Measurements from ENCODE around the gene PPIL3.

PPIL3 gene

DNA sequence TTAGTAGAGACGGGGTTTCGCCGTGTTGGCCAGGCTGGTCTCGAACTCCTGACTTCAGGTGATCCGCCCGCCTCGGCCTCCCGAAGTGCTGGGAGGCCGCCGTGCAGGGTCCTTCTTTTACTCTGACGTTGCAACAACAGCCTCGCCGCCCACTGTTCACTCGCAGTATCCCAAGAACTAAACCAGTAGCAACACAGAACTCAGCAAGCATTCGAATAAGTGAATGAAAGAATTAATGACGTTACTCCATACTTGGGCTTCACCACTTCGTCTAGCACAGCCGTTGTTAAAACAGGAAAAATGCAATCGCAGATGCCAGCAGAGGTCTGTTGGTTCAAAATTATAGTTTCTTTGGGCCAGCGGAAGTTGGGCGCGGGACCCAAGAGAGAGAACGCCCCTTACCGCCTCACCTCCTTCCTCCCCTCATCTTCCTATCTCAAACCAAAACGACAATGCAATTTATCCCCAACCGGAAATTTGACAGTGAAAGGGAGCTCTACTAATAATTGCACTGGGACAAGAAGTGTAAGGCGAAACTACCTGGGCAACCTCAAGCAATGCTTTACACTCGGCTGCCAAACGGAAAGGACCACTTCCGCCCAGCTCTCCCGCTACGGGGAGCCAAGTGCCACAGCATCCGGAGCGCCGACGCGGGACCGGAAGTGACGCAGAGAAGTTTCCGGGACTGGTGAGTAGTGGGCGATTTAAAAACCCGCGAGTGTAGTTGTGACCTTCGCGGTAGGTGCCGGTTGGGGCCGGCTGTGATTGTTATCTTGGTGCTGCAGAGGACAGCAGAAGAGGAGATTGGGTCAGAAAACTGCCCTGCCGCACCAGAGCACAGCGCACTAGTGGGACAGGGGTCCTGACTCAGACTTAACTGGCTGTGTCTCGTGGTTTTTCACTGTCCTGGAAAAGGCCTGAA is at the start of gene PPIL3, which contains the start of gene NIF3L1:
Gene PPIL3 (minus strand): TSS at position 374 of the 922 bp plus-strand sequence. CDS start 1,462 bp downstream, outside the sequence.
Gene NIF3L1 (plus strand): TSS at position 668 of the 922 bp plus-strand sequence. CDS start 2,573 bp downstream, outside the sequence.
- TF ChIP-seq, protein P1, sequence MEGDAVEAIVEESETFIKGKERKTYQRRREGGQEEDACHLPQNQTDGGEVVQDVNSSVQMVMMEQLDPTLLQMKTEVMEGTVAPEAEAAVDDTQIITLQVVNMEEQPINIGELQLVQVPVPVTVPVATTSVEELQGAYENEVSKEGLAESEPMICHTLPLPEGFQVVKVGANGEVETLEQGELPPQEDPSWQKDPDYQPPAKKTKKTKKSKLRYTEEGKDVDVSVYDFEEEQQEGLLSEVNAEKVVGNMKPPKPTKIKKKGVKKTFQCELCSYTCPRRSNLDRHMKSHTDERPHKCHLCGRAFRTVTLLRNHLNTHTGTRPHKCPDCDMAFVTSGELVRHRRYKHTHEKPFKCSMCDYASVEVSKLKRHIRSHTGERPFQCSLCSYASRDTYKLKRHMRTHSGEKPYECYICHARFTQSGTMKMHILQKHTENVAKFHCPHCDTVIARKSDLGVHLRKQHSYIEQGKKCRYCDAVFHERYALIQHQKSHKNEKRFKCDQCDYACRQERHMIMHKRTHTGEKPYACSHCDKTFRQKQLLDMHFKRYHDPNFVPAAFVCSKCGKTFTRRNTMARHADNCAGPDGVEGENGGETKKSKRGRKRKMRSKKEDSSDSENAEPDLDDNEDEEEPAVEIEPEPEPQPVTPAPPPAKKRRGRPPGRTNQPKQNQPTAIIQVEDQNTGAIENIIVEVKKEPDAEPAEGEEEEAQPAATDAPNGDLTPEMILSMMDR (IDR thresholded peaks at IDR 0.05; ENCODE audit: low read length) = no peak; the same call in 1 of the 2 replicates
- TF ChIP-seq EZH2 (optimal IDR thresholded peaks at IDR 0.05; ENCODE audit: low read depth, low read length) = no peak
- TF ChIP-seq EZH2phosphoT487 (IDR thresholded peaks at IDR 0.05; ENCODE audit: low read length) = no peak
- H3K79me2 ChIP-seq (ENCODE audit: low read length) = peaks cover 45% of the 10 kb centered on the region
- H3K4me1 ChIP-seq (ENCODE audit: low read length) = peaks cover 5% of the 10 kb centered on the region
- no peaks in the 10 kb centered on the region for H3K36me3 ChIP-seq (replicated peaks; ENCODE audit: insufficient read depth, low read length)
- peak within 1 kb of the TSS; percentile 68 for H2AFZ ChIP-seq (ENCODE audit: low read length)
- H3K9ac ChIP-seq (ENCODE audit: low read length) = peak within 1 kb of the TSS; percentile 87
- peaks cover 25% of the 10 kb centered on the region for H3F3A ChIP-seq (ENCODE audit: insufficient read depth, low read length)
- H3K4me3 ChIP-seq (ENCODE audit: low read length) = peak within 1 kb of the TSS; percentile 76
- H3K27me3 ChIP-seq (replicated peaks; ENCODE audit: insufficient read depth, low read length) = no peaks in the 10 kb centered on the region
- DNase-seq = peak; percentile 99
- H4K20me1 ChIP-seq (ENCODE audit: insufficient read depth, low read length) = no peaks in the 10 kb centered on the region
- H3K9me2 ChIP-seq (replicated peaks; ENCODE audit: insufficient read depth, low read length) = no peaks in the 10 kb centered on the region
- H3K27ac ChIP-seq (ENCODE audit: low read length) = peak within 1 kb of the TSS; percentile 89
- H3K4me2 ChIP-seq (ENCODE audit: low read depth, low read length) = peak within 1 kb of the TSS; percentile 92
- no peaks in the 10 kb centered on the region for H3K9me3 ChIP-seq (replicated peaks; ENCODE audit: insufficient read depth, low read length)

DNA sequence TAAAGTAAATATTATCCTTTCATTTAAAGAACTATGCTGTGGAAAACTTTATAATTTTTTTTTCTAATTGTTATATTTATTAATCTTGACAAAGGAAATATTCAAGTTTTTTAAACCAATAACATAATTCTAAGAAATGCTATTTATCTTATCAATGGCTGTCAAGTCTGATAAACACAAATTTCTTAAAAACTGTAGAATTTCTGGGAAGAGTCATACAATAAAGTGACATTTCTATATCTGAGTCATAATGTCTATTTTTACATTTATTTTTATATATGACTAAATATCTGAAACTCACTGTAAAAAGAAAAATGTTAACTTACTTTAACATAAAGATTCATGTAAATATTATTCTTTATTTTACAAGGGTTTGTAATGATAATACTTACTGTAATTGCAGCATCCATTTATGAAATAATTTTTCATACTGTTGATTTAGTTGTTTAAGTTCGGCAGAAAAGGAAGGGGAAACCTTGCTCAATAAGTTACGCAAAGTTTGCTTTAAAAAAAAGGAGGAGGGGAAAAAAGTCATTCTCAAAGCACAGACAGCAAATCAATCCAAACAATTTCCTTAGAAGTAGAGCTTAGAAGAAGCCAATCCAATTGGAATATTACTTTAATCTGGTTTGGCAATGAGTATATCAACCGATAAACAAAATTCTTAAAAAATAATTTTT is 42.2 kb upstream of the PPIL3 start:
- Histone ChIP-seq H3K9me3 (replicated peaks; ENCODE audit: insufficient read depth, low read length) (no peaks in the 10 kb centered on the region), H2AFZ (ENCODE audit: low read length) (no peak overlapping the region), H3K27me3 (replicated peaks; ENCODE audit: insufficient read depth, low read length) (no peaks in the 10 kb centered on the region), H3K36me3 (replicated peaks; ENCODE audit: insufficient read depth, low read length) (peaks cover 8% of the 10 kb centered on the region; the same call in 1 of the 2 replicates), H3K4me2 (ENCODE audit: low read depth, low read length) (no peak overlapping the region), H3K27ac (ENCODE audit: low read length) (no peak overlapping the region), H3F3A (ENCODE audit: insufficient read depth, low read length) (no peaks in the 10 kb centered on the region), H3K9ac (ENCODE audit: low read length) (no peak overlapping the region), H3K9me2 (replicated peaks; ENCODE audit: insufficient read depth, low read length) (no peaks in the 10 kb centered on the region), H3K4me3 (ENCODE audit: low read length) (no peak overlapping the region), H3K4me1 (ENCODE audit: low read length) (no peaks in the 10 kb centered on the region), H3K79me2 (ENCODE audit: low read length) (no peaks in the 10 kb centered on the region), H4K20me1 (ENCODE audit: insufficient read depth, low read length) (no peaks in the 10 kb centered on the region)
- TF ChIP-seq EZH2 (optimal IDR thresholded peaks at IDR 0.05; ENCODE audit: low read depth, low read length) (no peak), EZH2phosphoT487 (IDR thresholded peaks at IDR 0.05; ENCODE audit: low read length) (no peak)
- TF ChIP-seq, protein P1 (IDR thresholded peaks at IDR 0.05; ENCODE audit: low read length) = no peak
- no peak for DNase-seq

DNA sequence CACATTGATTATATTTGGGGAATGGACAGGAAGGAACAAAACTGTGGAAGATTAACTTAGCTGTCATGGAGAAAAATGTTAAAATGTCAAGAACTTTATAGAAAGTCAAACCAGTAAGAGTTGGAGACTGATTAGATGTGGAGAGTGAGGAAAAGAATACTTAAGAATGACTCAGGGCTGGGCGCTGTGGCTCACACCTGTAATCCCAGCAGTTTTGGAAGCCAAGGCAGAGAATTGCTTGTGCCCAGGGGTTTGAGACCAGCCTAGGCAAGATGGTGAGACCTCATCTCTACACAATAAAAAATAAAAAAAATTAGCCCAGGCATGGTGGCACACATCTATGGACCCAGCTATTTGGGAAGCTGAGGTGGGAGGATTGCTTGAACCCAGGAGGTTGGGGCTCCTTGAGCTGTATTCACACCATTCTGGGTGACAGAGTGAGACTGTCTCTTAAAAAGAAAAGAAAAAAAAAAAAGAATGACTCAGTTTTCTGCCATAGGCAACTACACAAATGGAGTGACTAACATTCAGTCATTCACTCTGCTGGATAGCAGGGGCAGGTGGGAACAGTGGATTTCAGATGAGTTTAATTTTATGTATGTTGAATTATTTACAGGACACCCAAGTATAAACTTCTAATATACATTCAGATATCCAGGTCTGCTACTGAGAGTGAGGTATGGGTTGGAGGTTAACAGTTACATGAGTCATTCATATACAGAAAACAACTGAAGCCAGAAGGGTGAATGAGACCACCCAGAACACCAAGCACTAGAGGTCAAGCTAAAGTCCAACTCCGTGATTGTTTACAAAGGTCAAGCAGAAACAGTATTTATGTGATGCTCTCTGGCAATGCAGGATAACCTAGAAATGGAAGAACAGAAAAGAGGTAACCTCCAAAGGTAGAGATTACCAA is 40.7 kb upstream of the PPIL3 start:
- H3K4me3 ChIP-seq (ENCODE audit: low read length) = no peak overlapping the region
- H3K9ac ChIP-seq (ENCODE audit: low read length) = no peak overlapping the region
- TF ChIP-seq EZH2phosphoT487 (IDR thresholded peaks at IDR 0.05; ENCODE audit: low read length) (no peak), EZH2 (optimal IDR thresholded peaks at IDR 0.05; ENCODE audit: low read depth, low read length) (no peak)
- TF ChIP-seq, protein P1 (IDR thresholded peaks at IDR 0.05; ENCODE audit: low read length) = no peak
- H3F3A ChIP-seq (ENCODE audit: insufficient read depth, low read length) = no peaks in the 10 kb centered on the region
- H3K27me3 ChIP-seq (replicated peaks; ENCODE audit: insufficient read depth, low read length) = no peaks in the 10 kb centered on the region
- no peak overlapping the region for H3K4me2 ChIP-seq (ENCODE audit: low read depth, low read length)
- no peaks in the 10 kb centered on the region for H3K4me1 ChIP-seq (ENCODE audit: low read length)
- DNase-seq = no peak
- no peak overlapping the region for H3K27ac ChIP-seq (ENCODE audit: low read length)
- no peaks in the 10 kb centered on the region for H3K9me3 ChIP-seq (replicated peaks; ENCODE audit: insufficient read depth, low read length)
- H3K36me3 ChIP-seq (replicated peaks; ENCODE audit: insufficient read depth, low read length) = peaks cover 4% of the 10 kb centered on the region; the same call in 1 of the 2 replicates
- no peaks in the 10 kb centered on the region for H4K20me1 ChIP-seq (ENCODE audit: insufficient read depth, low read length)
- no peaks in the 10 kb centered on the region for H3K9me2 ChIP-seq (replicated peaks; ENCODE audit: insufficient read depth, low read length)
- H3K79me2 ChIP-seq (ENCODE audit: low read length) = no peaks in the 10 kb centered on the region
- H2AFZ ChIP-seq (ENCODE audit: low read length) = no peak overlapping the region
